Mesenchymal stem cell (in vitro differentiated cells and primary cell): ENCODE measurements around the gene GBX2.

ENCODE experiments used
- DNase-seq: peaks from one replicate; pipeline ENCODE4 v3.0.0-alpha.2; 2013
- H2AFZ ChIP-seq: one replicate; pipeline ENCODE4 v1.6.1; 2013; ENCODE audit warnings: low read depth, mild to moderate bottlenecking, control low read depth, inconsistent platforms, low read length, moderate library complexity
- H2AK5ac ChIP-seq: 2 replicates; pipeline ENCODE4 v1.6.1; 2013; ENCODE audit warnings: low read length, moderate library complexity, mild to moderate bottlenecking, inconsistent platforms; ENCODE audit not compliant: severe bottlenecking
- H2BK120ac ChIP-seq: one replicate; pipeline ENCODE4 v1.6.1; 2013; ENCODE audit warnings: low read depth, mild to moderate bottlenecking, inconsistent platforms, low read length, moderate library complexity
- H2BK12ac ChIP-seq, 2 experiments: one replicate each; pipeline ENCODE4 v1.6.1; 2013; ENCODE audit warnings: inconsistent platforms in 2 of 2, low read length in 2 of 2, mild to moderate bottlenecking in 2 of 2, moderate library complexity in 2 of 2, control low read depth in 1 of 2
- H2BK15ac ChIP-seq: one replicate; pipeline ENCODE4 v1.6.1; 2013; ENCODE audit warnings: mild to moderate bottlenecking, low read depth, inconsistent platforms; ENCODE audit not compliant: poor library complexity, severe bottlenecking
- H2BK5ac ChIP-seq: 2 replicates; pipeline ENCODE4 v1.6.1; 2013; ENCODE audit warnings: low read depth, mild to moderate bottlenecking, low read length, control low read depth, inconsistent platforms; ENCODE audit not compliant: poor library complexity, severe bottlenecking
- H3K14ac ChIP-seq, 2 experiments: one replicate each; pipeline ENCODE4 v1.6.1; 2013; ENCODE audit warnings: inconsistent platforms in 2 of 2, low read length in 2 of 2, control low read depth in 1 of 2, mild to moderate bottlenecking in 1 of 2, moderate library complexity in 1 of 2
- H3K18ac ChIP-seq, 2 experiments: one replicate each; pipeline ENCODE4 v1.6.1; 2013; ENCODE audit warnings: inconsistent platforms in 2 of 2, low read length in 2 of 2, control low read depth in 1 of 2, low read depth in 1 of 2, mild to moderate bottlenecking in 1 of 2
- H3K23ac ChIP-seq, 2 experiments: one replicate each; pipeline ENCODE4 v1.6.1; 2013; ENCODE audit warnings: inconsistent platforms in 2 of 2, low read length in 2 of 2, mild to moderate bottlenecking in 2 of 2, moderate library complexity in 2 of 2, control low read depth in 1 of 2
- H3K27ac ChIP-seq: 2 replicates; pipeline ENCODE4 v1.5.1; 2013; ENCODE audit warnings: mild to moderate bottlenecking, moderate library complexity, low read length, control low read depth, inconsistent platforms; ENCODE audit not compliant: poor library complexity, severe bottlenecking
- H3K27me3 ChIP-seq, 2 experiments: 2 replicates each; pipeline versions ENCODE4 v1.6.1 to v1.7.0; 2013; ENCODE audit warnings: low read length in 2 of 2, mild to moderate bottlenecking in 2 of 2, moderate library complexity in 2 of 2, control low read depth in 1 of 2, inconsistent platforms in 1 of 2; ENCODE audit not compliant: control insufficient read depth in 1 of 2, insufficient read depth in 1 of 2
- H3K36me3 ChIP-seq, 2 experiments: 2 replicates each; pipeline versions ENCODE4 v1.6.1 to v1.7.0; 2013; ENCODE audit warnings: low read length in 2 of 2, control low read depth in 1 of 2, inconsistent platforms in 1 of 2, low read depth in 1 of 2, mild to moderate bottlenecking in 1 of 2; ENCODE audit not compliant: insufficient read depth in 2 of 2, control insufficient read depth in 1 of 2
- H3K4ac ChIP-seq, 2 experiments: one replicate each; pipeline ENCODE4 v1.6.1; 2013; ENCODE audit warnings: inconsistent platforms in 2 of 2, low read length in 2 of 2, mild to moderate bottlenecking in 2 of 2, moderate library complexity in 2 of 2, control low read depth in 1 of 2, low read depth in 1 of 2
- H3K4me1 ChIP-seq: 2 replicates; pipeline ENCODE4 v1.6.1; 2013; ENCODE audit warnings: low read depth, low read length, control low read depth; ENCODE audit not compliant: control insufficient read depth, insufficient read depth
- H3K4me2 ChIP-seq: 2 replicates; pipeline ENCODE4 v1.6.1; 2013; ENCODE audit warnings: low read length, mild to moderate bottlenecking, inconsistent platforms; ENCODE audit not compliant: poor library complexity, severe bottlenecking
- H3K4me3 ChIP-seq, 2 experiments: 2 replicates each; pipeline versions ENCODE4 v1.5.1 to v1.7.0; 2013; ENCODE audit warnings: low read length in 2 of 2, mild to moderate bottlenecking in 2 of 2, control low read depth in 1 of 2, low read depth in 1 of 2; ENCODE audit not compliant: insufficient read depth in 1 of 2
- H3K79me1 ChIP-seq: replicated peaks from 2 replicates; pipeline ENCODE4 v1.6.1; 2013; ENCODE audit warnings: mild to moderate bottlenecking, control low read depth, low read length, inconsistent platforms; ENCODE audit not compliant: poor library complexity, severe bottlenecking
- H3K9ac ChIP-seq: 2 replicates; pipeline ENCODE4 v1.7.0; 2013; ENCODE audit warnings: mild to moderate bottlenecking, low read length, moderate library complexity
- H3K9me3 ChIP-seq: 2 replicates; pipeline ENCODE4 v1.7.0; 2013; ENCODE audit warnings: mild to moderate bottlenecking, low read length; ENCODE audit not compliant: control insufficient read depth
- H4K8ac ChIP-seq: one replicate; pipeline ENCODE4 v1.6.1; 2013; ENCODE audit warnings: inconsistent platforms, mild to moderate bottlenecking, low read length, moderate library complexity
- H4K91ac ChIP-seq: one replicate; pipeline ENCODE4 v1.6.1; 2013; ENCODE audit warnings: mild to moderate bottlenecking, low read length, inconsistent platforms
- WGBS: methylation state at CpG from one replicate; pipeline ENCODE4 v1.1.7; 2013; ENCODE audit warnings: mixed read lengths; 5-methylcytosine and 5-hydroxymethylcytosine counted together

The GBX2 gene

DNA sequence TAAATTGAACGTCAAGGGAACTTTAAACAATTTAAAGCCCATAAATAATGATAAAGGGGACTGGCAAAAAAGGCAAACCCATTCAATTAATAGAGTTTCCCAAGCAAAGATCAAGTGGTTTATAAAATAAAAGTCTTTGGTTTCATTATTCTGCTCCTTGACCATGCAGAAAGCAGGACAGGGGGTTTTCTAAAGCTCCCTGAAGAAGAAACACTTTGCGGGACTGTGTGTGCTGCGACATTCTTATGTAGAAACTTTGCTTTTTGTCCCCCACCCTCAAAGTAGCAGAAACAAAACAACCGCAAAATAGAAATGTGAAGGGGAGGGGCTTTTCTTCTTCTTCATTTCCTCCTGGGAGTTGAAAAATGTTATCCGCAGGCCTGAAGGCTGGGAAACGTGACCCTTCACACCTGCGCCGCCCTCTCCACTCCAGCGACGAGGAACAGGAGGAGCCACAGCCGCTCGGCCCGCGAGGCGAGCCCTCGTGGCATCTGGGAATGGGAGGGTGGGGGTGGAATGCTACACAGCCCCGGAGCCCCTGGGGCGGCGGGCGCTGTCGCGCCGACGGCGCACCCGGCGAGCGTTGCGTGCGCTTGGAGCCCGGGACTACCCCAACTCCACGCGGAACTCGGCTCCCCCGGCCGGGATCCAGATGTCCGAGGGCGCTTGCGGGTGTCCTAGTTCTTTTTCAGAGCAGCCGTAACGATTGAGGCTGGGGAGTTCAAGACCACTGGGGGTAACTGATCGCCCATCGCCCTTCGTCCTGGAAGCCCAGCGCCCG, 4.3 kb upstream of the GBX2 start:
- Histone ChIP-seq H3K79me1 (peaks cover 1% of the 10 kb centered on the region), H3K18ac (no peak overlapping the region), H3K14ac (no peak overlapping the region), H3K27ac (no peak overlapping the region), H3K4ac (no peak overlapping the region), H3K4me1 (peaks cover 27% of the 10 kb centered on the region), H3K23ac (no peak overlapping the region), H3K36me3 (no peaks in the 10 kb centered on the region), H2AFZ (no peak overlapping the region), H2BK12ac (no peak overlapping the region), H2AK5ac (no peak overlapping the region), H3K4me2 (peak overlapping the region; percentile 67), H3K9ac (no peak overlapping the region), H4K91ac (no peak overlapping the region), H2BK5ac (no peak overlapping the region), H3K9me3 (no peaks in the 10 kb centered on the region), H4K8ac (no peak overlapping the region), H3K27me3 (peaks cover 58 to 92% of the 10 kb centered on the region in 2 experiments), H3K4me3 (peak overlapping the region in 1 of 2 experiments; percentile 34), H2BK15ac (no peak overlapping the region), H2BK120ac (no peak overlapping the region)
- 2% methylated on average over 32 of the region's 46 CpGs for WGBS
- no peak for DNase-seq

DNA sequence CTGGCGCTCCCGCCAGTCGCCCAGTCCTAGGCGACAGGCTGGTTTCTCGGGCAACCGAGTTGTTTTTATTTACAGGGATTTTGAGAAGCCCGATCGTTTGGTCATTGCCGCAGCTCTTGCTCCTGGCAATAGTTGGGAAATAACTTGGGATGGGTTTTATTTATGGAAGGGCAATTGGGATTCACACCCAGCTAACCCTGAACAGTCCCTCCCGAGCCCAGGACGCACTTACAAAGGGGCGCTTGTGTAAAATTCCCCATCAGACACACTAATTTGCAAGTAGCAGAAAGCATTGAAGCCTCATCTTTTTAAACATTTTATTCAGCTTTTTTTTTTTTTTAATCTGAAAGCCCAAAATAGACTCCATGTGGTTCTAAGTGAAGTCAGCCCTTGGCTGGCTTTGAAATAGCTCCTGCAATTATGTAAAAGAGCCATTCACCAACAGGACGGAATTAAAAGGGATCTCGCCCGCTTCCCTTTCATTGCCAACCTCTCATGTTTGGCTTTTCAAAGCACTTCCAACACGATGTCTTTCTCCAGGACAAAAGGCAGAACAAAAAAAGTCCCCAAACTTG, 3.6 kb upstream of the GBX2 start:
- Histone ChIP-seq H3K9ac (no peak overlapping the region), H3K27me3 (peaks cover 61 to 91% of the 10 kb centered on the region in 2 experiments), H2BK120ac (no peak overlapping the region), H4K91ac (no peak overlapping the region), H3K36me3 (no peaks in the 10 kb centered on the region), H2BK5ac (no peak overlapping the region), H3K4me2 (no peak overlapping the region), H4K8ac (no peak overlapping the region), H3K18ac (no peak overlapping the region), H3K4ac (no peak overlapping the region), H2AFZ (no peak overlapping the region), H2BK12ac (no peak overlapping the region), H3K79me1 (peaks cover 1% of the 10 kb centered on the region), H2BK15ac (no peak overlapping the region), H3K4me1 (peaks cover 34% of the 10 kb centered on the region), H3K4me3 (no peak overlapping the region), H3K23ac (no peak overlapping the region), H3K14ac (no peak overlapping the region), H3K9me3 (no peaks in the 10 kb centered on the region), H3K27ac (no peak overlapping the region), H2AK5ac (no peak overlapping the region)
- 8% methylated on average over 7 of the region's 16 CpGs for WGBS
- DNase-seq, result peak; percentile 16

GRCh38 chr2:236171181-236171679, 3.0 kb upstream of the GBX2 start:
- Histone ChIP-seq H3K4me3 (no peak overlapping the region), H3K9me3 (no peaks in the 10 kb centered on the region), H3K14ac (no peak overlapping the region), H2AFZ (no peak overlapping the region), H3K18ac (no peak overlapping the region), H2BK15ac (no peak overlapping the region), H3K27ac (no peak overlapping the region), H2AK5ac (no peak overlapping the region), H3K23ac (no peak overlapping the region), H3K4me2 (peak overlapping the region; percentile 32), H4K91ac (no peak overlapping the region), H3K4me1 (peaks cover 35% of the 10 kb centered on the region), H3K27me3 (peaks cover 65 to 91% of the 10 kb centered on the region in 2 experiments), H4K8ac (no peak overlapping the region), H3K9ac (no peak overlapping the region), H3K4ac (no peak overlapping the region), H3K79me1 (peaks cover 1% of the 10 kb centered on the region), H2BK5ac (no peak overlapping the region), H2BK120ac (no peak overlapping the region), H2BK12ac (no peak overlapping the region), H3K36me3 (no peaks in the 10 kb centered on the region)
- no peak for DNase-seq
- 1% methylated on average over 25 of the region's 27 CpGs for WGBS

- DNase-seq, result no peak
- Histone ChIP-seq H4K91ac (no peak overlapping the region), H2BK12ac (no peak overlapping the region), H4K8ac (no peak overlapping the region), H3K27me3 (peaks cover 67 to 91% of the 10 kb centered on the region in 2 experiments), H3K4ac (no peak overlapping the region), H3K27ac (no peak overlapping the region), H3K4me1 (peaks cover 38% of the 10 kb centered on the region), H3K23ac (no peak overlapping the region), H2BK5ac (no peak overlapping the region), H3K14ac (no peak overlapping the region), H3K79me1 (peaks cover 1% of the 10 kb centered on the region), H3K36me3 (no peaks in the 10 kb centered on the region), H2BK120ac (no peak overlapping the region), H3K18ac (no peak overlapping the region), H3K9ac (no peak overlapping the region), H3K9me3 (no peaks in the 10 kb centered on the region), H2AFZ (no peak overlapping the region), H3K4me2 (no peak overlapping the region), H3K4me3 (no peak overlapping the region), H2AK5ac (no peak overlapping the region), H2BK15ac (no peak overlapping the region)
- 20% methylated on average over 21 of the region's 21 CpGs for WGBS
Measured at GRCh38 chr2:236170590-236171165, 2.5 kb upstream of the GBX2 start.
